Measurements from ENCODE around the gene TRPT1.

Gene TRPT1

GRCh38 chr11:64267207-64267945, 41.4 kb upstream of the TRPT1 start:
- no peak overlapping the region for H3K4me3 ChIP-seq (ENCODE audit: low read depth, low read length)
- TF ChIP-seq CTCF (IDR thresholded peaks at IDR 0.05; ENCODE audit: borderline replicate concordance, insufficient read depth, low read depth, low read length): no peak

GRCh38 chr11:64266339-64266738, 40.4 kb upstream of the TRPT1 start:
- H3K4me3 ChIP-seq (ENCODE audit: low read depth, low read length): no peak overlapping the region
- TF ChIP-seq CTCF (IDR thresholded peaks at IDR 0.05; ENCODE audit: borderline replicate concordance, insufficient read depth, low read depth, low read length): no peak

- no peak for TF ChIP-seq CTCF (IDR thresholded peaks at IDR 0.05; ENCODE audit: borderline replicate concordance, insufficient read depth, low read depth, low read length)
- H3K4me3 ChIP-seq (ENCODE audit: low read depth, low read length): no peak overlapping the region
These were observed 39.5 kb upstream of the TRPT1 start for GRCh38 chr11:64265176-64266160.

GRCh38 chr11:64264371-64264852, 38.4 kb upstream of the TRPT1 start:
- no peak for TF ChIP-seq CTCF (IDR thresholded peaks at IDR 0.05; ENCODE audit: borderline replicate concordance, insufficient read depth, low read depth, low read length)
- H3K4me3 ChIP-seq (ENCODE audit: low read depth, low read length): no peak overlapping the region

- TF ChIP-seq CTCF (IDR thresholded peaks at IDR 0.05; ENCODE audit: borderline replicate concordance, insufficient read depth, low read depth, low read length): no peak
- no peak overlapping the region for H3K4me3 ChIP-seq (ENCODE audit: low read depth, low read length)
These were observed 37.9 kb upstream of the TRPT1 start for GRCh38 chr11:64263947-64264317.

GRCh38 chr11:64263021-64263946, 37.3 kb upstream of the TRPT1 start:
- H3K4me3 ChIP-seq (ENCODE audit: low read depth, low read length): no peak overlapping the region
- no peak for TF ChIP-seq CTCF (IDR thresholded peaks at IDR 0.05; ENCODE audit: borderline replicate concordance, insufficient read depth, low read depth, low read length)
